Measurements from ENCODE around the gene PNPLA7.

GRCh38 chr9:137570566-137570965 is 20.4 kb upstream of the PNPLA7 start:
- TF ChIP-seq TCF7L2 (IDR thresholded peaks at IDR 0.05; ENCODE audit: low read depth, low read length) (no peak), POLR2AphosphoS5 (IDR thresholded peaks at IDR 0.05; ENCODE audit: low read depth, low read length) (no peak)

Data from Panc1 (cell line).